ENCODE results near the gene AMBP. TPM values are rescaled to one million over a fixed set of nuclear protein-coding genes. Genes with fewer than 3 reads are reported as not detected.

AMBP gene
- total RNA-seq = not detected

GRCh38 chr9:114078021-114078780 lies at the start of gene AMBP:
TSS of gene AMBP (minus strand) at chr9:114078300. CDS start at chr9:114078209, 91 bp downstream.
- H3K9me3 Mint-ChIP-seq (ENCODE audit: low read depth) = no peaks in the 10 kb centered on the region
- H3K4me1 Mint-ChIP-seq = no peaks in the 10 kb centered on the region
- H3K27ac Mint-ChIP-seq = no peak within 1 kb of the TSS
- ChIA-PET POLR2A (no interaction called here), CTCF (interaction anchor here (0.6 to 1.9 kb wide), 2 partner anchors 213 to 266 kb away, joined by 4 to 7 read pairs; no protein-coding TSS in a partner anchor)
- no peak within 1 kb of the TSS for H3K4me3 Mint-ChIP-seq
- intact Hi-C loops (cut with DNase I, micrococcal nuclease) = no loop called here
- no peak for ATAC-seq
- peaks cover 15% of the 10 kb centered on the region for H3K27me3 Mint-ChIP-seq
- DNase-seq = no peak
- H3K36me3 Mint-ChIP-seq (ENCODE audit: low read depth) = no peaks in the 10 kb centered on the region

GRCh38 chr9:114126247-114127060 lies 48.4 kb upstream of the AMBP start:
- H3K27ac Mint-ChIP-seq = no peak overlapping the region
- ATAC-seq (no peak), DNase-seq (no peak)
- intact Hi-C loops (cut with DNase I, micrococcal nuclease) = no loop called here
- peaks cover 5% of the 10 kb centered on the region for H3K27me3 Mint-ChIP-seq
- H3K9me3 Mint-ChIP-seq (ENCODE audit: low read depth) = no peaks in the 10 kb centered on the region
- no peak overlapping the region for H3K4me3 Mint-ChIP-seq
- ChIA-PET POLR2A (no interaction called here), CTCF (interaction anchor here (0.6 to 0.7 kb wide), 2 partner anchors 8 kb away, joined by 3 read pairs; no protein-coding TSS in a partner anchor)
- H3K4me1 Mint-ChIP-seq = no peaks in the 10 kb centered on the region
- H3K36me3 Mint-ChIP-seq (ENCODE audit: low read depth) = no peaks in the 10 kb centered on the region

GRCh38 chr9:114125476-114126013 lies 47.4 kb upstream of the AMBP start:
- H3K27me3 Mint-ChIP-seq = peaks cover 7% of the 10 kb centered on the region
- intact Hi-C loops (cut with DNase I, micrococcal nuclease) = no loop called here
- POLR2A ChIA-PET = no interaction called here
- H3K4me1 Mint-ChIP-seq = no peaks in the 10 kb centered on the region
- no peaks in the 10 kb centered on the region for H3K9me3 Mint-ChIP-seq (ENCODE audit: low read depth)
- DNase-seq = no peak
- CTCF ChIA-PET = interaction anchor here (0.7 kb wide), 1 partner anchor 9 kb away, joined by 3 read pairs; no protein-coding TSS in a partner anchor
- no peak overlapping the region for H3K4me3 Mint-ChIP-seq
- H3K27ac Mint-ChIP-seq = no peak overlapping the region
- no peak for ATAC-seq
- H3K36me3 Mint-ChIP-seq (ENCODE audit: low read depth) = no peaks in the 10 kb centered on the region

- no peak overlapping the region for H3K4me3 Mint-ChIP-seq
- H3K36me3 Mint-ChIP-seq (ENCODE audit: low read depth) = no peaks in the 10 kb centered on the region
- ATAC-seq = no peak
- no peak for DNase-seq
- H3K27ac Mint-ChIP-seq = no peak overlapping the region
- POLR2A ChIA-PET = no interaction called here
- no peaks in the 10 kb centered on the region for H3K9me3 Mint-ChIP-seq (ENCODE audit: low read depth)
- CTCF ChIA-PET = no interaction called here
- H3K4me1 Mint-ChIP-seq = no peaks in the 10 kb centered on the region
- peaks cover 8% of the 10 kb centered on the region for H3K27me3 Mint-ChIP-seq
- intact Hi-C loops (cut with DNase I, micrococcal nuclease) = no loop called here
Measured at GRCh38 chr9:114124666-114125475, 46.8 kb upstream of the AMBP start.

- no peak for ATAC-seq
- ChIA-PET CTCF (no interaction called here), POLR2A (no interaction called here)
Measured at GRCh38 chr9:114124138-114124537, 46.0 kb upstream of the AMBP start.

GRCh38 chr9:114123031-114123977 lies 45.2 kb upstream of the AMBP start:
- peaks cover 11% of the 10 kb centered on the region for H3K27me3 Mint-ChIP-seq
- intact Hi-C loops (cut with DNase I, micrococcal nuclease) = no loop called here
- no peak for ATAC-seq
- POLR2A ChIA-PET = no interaction called here
- H3K9me3 Mint-ChIP-seq (ENCODE audit: low read depth) = no peaks in the 10 kb centered on the region
- no peaks in the 10 kb centered on the region for H3K4me1 Mint-ChIP-seq
- CTCF ChIA-PET = interaction anchor here (0.7 kb wide), 1 partner anchor 27 kb away, joined by 3 read pairs; no protein-coding TSS in a partner anchor
- H3K36me3 Mint-ChIP-seq (ENCODE audit: low read depth) = no peaks in the 10 kb centered on the region
- H3K27ac Mint-ChIP-seq = no peak overlapping the region
- no peak overlapping the region for H3K4me3 Mint-ChIP-seq
- no peak for DNase-seq

More at GRCh38 chr9:114124138-114124537, 46.0 kb upstream of the AMBP start:
- no peak for DNase-seq
- no peaks in the 10 kb centered on the region for H3K4me1 Mint-ChIP-seq
- peaks cover 8% of the 10 kb centered on the region for H3K27me3 Mint-ChIP-seq
- no peak overlapping the region for H3K4me3 Mint-ChIP-seq
- intact Hi-C loops (cut with DNase I, micrococcal nuclease) = no loop called here
- no peaks in the 10 kb centered on the region for H3K36me3 Mint-ChIP-seq (ENCODE audit: low read depth)
- H3K27ac Mint-ChIP-seq = no peak overlapping the region
- H3K9me3 Mint-ChIP-seq (ENCODE audit: low read depth) = no peaks in the 10 kb centered on the region

GRCh38 chr9:114122136-114123027 lies 44.3 kb upstream of the AMBP start:
- no peak overlapping the region for H3K4me3 Mint-ChIP-seq
- POLR2A ChIA-PET = no interaction called here
- ATAC-seq = no peak
- H3K9me3 Mint-ChIP-seq (ENCODE audit: low read depth) = no peaks in the 10 kb centered on the region
- H3K27ac Mint-ChIP-seq = no peak overlapping the region
- H3K4me1 Mint-ChIP-seq = no peaks in the 10 kb centered on the region
- intact Hi-C loops (cut with DNase I, micrococcal nuclease) = no loop called here
- H3K27me3 Mint-ChIP-seq = peaks cover 19% of the 10 kb centered on the region
- CTCF ChIA-PET = interaction anchor here (0.7 kb wide), 1 partner anchor 26 kb away, joined by 3 read pairs; no protein-coding TSS in a partner anchor
- DNase-seq = no peak
- H3K36me3 Mint-ChIP-seq (ENCODE audit: low read depth) = no peaks in the 10 kb centered on the region

- Mint-ChIP-seq H3K4me3 (no peak overlapping the region), H3K27me3 (peaks cover 22% of the 10 kb centered on the region), H3K36me3 (ENCODE audit: low read depth) (no peaks in the 10 kb centered on the region), H3K9me3 (ENCODE audit: low read depth) (no peaks in the 10 kb centered on the region), H3K4me1 (no peaks in the 10 kb centered on the region), H3K27ac (no peak overlapping the region)
- DNase-seq = no peak
- no peak for ATAC-seq
- CTCF ChIA-PET = interaction anchor here (0.6 kb wide), 1 partner anchor 12 kb away, joined by 3 read pairs; no protein-coding TSS in a partner anchor
- intact Hi-C loops (cut with DNase I, micrococcal nuclease) = no loop called here
- POLR2A ChIA-PET = no interaction called here
Measured at GRCh38 chr9:114121227-114122135, 43.4 kb upstream of the AMBP start.
